Measurements from ENCODE around the gene CADM4.

DNA sequence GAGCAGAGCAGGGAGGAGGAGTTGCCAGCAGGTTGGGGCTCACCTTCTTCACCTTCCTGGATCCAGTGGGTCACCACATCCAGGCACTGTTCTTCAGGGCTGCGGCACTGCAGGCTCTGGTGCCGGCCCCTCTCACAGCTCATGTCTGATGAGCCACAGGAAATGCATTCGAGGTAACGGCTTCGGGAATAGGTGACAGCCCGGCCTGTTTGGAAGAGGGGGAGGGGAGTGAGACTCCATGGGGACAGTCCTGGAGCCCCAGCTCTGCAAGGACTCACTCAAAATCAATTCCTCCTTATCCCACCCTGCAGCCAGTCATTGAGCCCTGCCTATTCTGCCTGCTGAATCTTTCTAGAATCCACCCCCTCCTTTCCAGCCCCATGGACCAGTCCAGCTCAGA lies 16.8 kb upstream of the CADM4 start:
- TF ChIP-seq, protein P1, sequence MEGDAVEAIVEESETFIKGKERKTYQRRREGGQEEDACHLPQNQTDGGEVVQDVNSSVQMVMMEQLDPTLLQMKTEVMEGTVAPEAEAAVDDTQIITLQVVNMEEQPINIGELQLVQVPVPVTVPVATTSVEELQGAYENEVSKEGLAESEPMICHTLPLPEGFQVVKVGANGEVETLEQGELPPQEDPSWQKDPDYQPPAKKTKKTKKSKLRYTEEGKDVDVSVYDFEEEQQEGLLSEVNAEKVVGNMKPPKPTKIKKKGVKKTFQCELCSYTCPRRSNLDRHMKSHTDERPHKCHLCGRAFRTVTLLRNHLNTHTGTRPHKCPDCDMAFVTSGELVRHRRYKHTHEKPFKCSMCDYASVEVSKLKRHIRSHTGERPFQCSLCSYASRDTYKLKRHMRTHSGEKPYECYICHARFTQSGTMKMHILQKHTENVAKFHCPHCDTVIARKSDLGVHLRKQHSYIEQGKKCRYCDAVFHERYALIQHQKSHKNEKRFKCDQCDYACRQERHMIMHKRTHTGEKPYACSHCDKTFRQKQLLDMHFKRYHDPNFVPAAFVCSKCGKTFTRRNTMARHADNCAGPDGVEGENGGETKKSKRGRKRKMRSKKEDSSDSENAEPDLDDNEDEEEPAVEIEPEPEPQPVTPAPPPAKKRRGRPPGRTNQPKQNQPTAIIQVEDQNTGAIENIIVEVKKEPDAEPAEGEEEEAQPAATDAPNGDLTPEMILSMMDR (conservative IDR thresholded peaks at IDR 0.05; ENCODE audit: low read depth, low read length), result no peak
- no peak for TF ChIP-seq EZH2 (IDR thresholded peaks at IDR 0.05; ENCODE audit: borderline replicate concordance, low read depth, low read length, poor library complexity, severe bottlenecking)
